ENCODE results near the gene FAM24A.
A peak's percentile ranks its signal among the peaks of the same experiment; 100 is the strongest.
"Not testable (repeated sequence)": the region's sequence is repeated elsewhere in the genome, so short reads cannot be mapped to it uniquely, and the experiment has no call there.

Gene FAM24A, protein sequence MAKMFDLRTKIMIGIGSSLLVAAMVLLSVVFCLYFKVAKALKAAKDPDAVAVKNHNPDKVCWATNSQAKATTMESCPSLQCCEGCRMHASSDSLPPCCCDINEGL

GRCh38 chr10:122910310-122910709 is at the start of gene FAM24A:
Gene FAM24A (plus strand): TSS chr10:122910610. CDS start chr10:122911635, 1,025 bp downstream.
- DNase-seq, result no peak

DNA sequence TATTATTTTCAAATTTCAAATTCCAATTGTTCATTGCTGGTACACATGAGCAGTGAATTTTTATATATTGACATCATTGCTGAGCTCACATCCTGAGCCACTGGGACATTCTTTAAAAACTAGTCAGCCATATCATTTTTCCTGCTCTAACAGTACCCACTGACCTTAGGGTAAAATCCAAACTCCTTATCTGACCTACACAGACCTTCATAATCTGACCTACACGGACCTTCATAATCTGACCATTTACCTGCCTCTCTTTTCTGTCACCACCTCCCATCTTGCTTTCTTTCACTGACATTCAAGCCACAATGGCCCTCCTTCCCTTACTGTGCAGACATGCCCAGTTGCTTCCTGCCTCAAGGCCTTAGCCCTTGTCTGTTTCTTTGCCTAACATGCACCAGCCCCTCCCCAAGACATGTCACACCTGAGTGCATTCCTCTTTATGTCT is 48.7 kb upstream of the FAM24A start:
- no peak for DNase-seq

- no peak for DNase-seq
Observed at GRCh38 chr10:122863216-122864193, 46.9 kb upstream of the FAM24A start.

DNA sequence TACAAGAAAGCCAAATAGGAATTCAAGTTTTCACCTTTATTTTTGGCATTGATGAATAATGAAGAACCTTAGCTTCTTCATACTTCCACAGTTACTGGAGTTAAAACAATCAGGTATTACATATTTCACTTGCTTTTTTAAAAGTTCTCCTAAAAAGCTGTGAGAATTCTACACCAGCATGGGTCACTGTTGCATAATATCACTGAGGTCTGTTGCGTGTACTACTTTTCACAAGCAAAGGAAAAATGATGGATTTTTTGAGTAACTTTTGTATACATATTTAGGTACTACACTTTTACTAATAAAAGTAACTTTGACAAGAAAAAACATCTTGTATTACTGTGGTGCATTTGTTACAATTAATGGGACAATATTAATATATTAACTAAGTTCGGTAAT is 46.2 kb upstream of the FAM24A start:
- no peak for DNase-seq

- no peak for DNase-seq
Observed at GRCh38 chr10:122864901-122865300, 45.5 kb upstream of the FAM24A start.

DNA sequence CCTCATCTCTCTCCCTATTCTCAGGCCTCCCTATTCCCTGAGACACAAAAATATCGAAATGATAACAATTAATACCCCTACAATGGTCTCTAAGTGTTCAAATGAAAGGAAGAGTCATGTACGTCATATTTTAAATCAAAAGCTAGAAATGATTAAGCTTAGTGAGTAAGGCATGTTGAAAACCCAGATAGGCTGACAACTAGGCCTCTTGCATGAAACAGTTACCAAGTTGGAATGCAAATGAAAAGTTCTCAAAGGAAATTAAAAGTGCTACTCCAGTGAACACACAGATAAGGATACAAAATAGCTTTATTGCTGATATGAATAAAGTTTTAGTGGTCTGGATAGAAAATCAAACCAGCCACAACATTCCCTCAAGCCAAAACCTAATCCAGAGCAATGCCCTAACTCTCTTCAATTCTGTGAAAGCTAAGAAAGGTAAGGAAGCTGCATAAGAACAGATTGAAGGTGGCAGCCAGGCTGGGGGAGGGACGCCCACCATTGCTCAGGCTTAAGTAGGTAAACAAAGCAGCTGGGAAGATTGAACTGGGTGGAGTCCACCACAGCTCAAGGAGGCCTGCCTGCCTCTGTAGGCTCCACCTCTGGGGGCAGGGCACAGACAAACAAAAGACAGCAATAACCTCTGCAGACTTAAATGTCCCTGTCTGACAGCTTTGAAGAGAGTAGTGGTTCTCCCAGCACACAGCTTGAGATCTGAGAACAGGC is 43.5 kb upstream of the FAM24A start:
- not testable (repeated sequence) for DNase-seq

DNA sequence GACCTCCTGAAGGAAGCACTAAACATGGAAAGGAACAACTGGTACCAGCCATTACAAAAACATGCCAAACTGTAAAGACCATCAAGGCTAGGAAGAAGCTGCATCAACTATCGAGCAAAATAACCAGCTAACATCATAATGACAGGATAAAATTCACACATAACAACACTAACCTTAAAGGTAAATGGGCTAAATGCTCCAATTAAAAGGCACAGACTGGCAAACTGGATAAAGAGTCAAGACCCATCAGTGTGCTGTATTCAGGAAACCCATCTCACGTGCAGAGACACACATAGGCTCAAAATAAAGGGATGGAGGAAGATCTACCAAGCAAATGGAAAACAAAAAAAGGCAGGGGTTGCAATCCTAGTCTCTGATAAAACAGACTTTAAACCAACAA is 41.6 kb upstream of the FAM24A start:
- not testable (repeated sequence) for DNase-seq

- DNase-seq, result not testable (repeated sequence)
Observed at GRCh38 chr10:122871947-122872346, 38.5 kb upstream of the FAM24A start.

- no peak for DNase-seq
Observed at GRCh38 chr10:122875843-122876466, 34.5 kb upstream of the FAM24A start.

DNA sequence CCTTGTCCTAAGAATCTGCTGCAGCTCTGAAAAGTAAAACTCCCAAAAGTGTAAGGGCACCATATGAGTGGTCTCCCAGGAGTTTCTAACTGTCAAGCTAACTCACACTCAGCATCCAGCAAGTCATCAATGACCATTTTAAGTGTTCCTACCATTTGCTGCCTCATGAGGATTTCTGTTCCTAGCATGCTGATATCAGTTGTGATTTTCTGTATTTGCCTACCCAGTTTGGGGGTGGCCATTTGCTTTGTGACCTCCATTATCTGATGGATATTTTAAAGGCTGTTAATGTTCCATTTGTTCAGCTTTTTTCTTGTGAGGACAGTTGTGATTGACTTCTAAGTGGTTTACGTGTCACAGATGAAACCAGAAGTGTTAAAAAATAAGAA is 33.9 kb upstream of the FAM24A start:
- no peak for DNase-seq

GRCh38 chr10:122877264-122877663 is 33.1 kb upstream of the FAM24A start:
- peak; percentile 27 for DNase-seq

GRCh38 chr10:122878799-122879338 is 31.5 kb upstream of the FAM24A start:
- DNase-seq, result peak; percentile 55

GRCh38 chr10:122879339-122880273 is 30.8 kb upstream of the FAM24A start, which contains the start of gene FAM24B:
Gene FAM24B (minus strand): TSS chr10:122879581. CDS start chr10:122850515, 29,066 bp downstream.
- DNase-seq, result peak; percentile 97

DNA sequence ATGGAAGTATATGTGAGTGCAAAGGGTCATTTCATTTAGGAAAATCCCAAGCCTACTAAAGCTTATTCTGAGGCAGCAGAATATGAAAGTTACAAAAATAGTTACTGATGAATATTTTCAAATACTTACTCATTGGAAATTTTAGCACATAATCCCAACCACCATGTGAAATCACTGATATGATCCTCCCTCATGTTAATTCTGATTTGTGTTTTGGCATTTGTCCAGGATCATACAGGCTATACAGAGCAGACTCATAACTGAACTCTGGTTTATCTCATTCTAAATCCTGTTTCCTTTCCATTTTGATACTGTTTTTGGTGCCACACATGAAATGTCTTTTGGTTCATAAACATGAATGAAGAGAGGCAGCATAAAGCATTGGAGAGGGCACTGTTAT is 27.6 kb upstream of the FAM24A start:
- DNase-seq, result peak; percentile 49

DNA sequence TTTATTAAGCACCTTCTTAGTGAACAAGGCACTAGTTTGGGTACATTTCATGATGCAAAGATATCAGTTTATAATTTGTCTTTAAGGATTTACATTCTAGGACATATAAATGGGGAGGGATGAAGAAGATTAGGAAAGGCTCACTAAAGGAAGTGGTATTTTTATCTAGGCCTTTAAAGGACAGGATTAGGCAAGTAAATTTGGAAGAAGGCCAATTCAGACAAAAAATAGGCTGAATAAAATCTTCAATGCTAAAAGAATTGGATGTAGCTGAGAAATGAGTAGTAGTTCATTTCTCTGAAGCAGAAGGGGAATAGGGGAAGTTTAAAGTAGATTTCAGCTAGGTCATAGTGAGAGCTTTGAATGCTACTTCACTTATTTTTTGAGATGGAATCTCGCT is 26.2 kb upstream of the FAM24A start:
- no peak for DNase-seq

DNA sequence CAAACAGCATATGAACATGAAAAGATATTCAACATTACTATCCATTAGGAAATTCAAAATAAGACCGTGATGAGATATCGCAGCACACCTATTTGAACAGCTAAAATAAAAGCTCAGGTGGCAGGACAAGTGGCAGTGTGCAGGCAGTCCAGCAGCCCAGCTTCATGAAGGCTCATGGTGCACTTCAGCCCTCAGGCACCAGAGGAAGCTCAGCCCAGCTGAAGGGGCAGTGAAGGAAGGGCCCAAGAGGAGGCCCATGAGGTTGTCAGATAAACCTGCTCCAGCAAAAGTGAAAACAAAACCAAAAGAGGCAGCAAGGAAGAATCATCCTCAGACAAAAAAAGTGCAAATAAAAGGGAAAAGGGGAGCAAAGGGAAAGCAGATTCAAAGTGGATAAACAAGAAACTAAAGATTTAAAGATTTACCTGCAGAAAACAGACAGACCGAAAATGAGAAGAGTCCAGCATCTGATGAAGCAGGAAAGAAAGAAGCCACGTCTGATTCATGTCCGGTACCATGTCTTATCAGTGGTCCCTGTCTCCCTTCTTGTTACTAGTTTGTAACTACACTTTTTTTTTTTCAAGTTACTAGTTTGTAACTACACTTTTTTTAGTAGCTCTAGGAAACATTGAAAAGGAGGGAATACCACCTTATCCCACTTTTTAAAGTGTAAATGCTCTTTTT is 16.0 kb upstream of the FAM24A start:
- DNase-seq, result no peak

- DNase-seq, result not testable (repeated sequence)
Observed at GRCh38 chr10:122903861-122904260, 6.5 kb upstream of the FAM24A start.

GRCh38 chr10:122911889-122912484 is 1.6 kb downstream of the FAM24A start:
- peak; percentile 38 for DNase-seq

DNA sequence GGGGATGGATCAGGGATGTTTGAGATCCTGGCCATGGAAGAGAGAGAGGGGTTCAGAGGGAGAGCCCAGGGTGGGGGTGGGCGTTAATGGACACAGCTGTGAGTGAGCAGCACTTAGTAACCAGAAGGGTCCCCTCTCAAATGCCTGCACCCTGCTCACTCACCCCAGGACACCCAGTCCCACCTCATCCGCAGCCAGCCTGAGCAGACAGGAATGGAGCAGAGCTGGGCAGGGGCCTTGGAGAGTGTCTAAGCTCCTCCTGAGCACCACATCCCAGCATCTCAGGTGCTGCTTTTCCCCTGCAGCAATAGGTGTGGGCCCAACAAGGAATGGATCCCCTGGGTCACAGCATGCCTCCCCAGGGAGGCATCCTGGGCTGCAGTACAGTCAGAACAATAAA is 5.3 kb downstream of the FAM24A start:
- DNase-seq, result no peak

DNA sequence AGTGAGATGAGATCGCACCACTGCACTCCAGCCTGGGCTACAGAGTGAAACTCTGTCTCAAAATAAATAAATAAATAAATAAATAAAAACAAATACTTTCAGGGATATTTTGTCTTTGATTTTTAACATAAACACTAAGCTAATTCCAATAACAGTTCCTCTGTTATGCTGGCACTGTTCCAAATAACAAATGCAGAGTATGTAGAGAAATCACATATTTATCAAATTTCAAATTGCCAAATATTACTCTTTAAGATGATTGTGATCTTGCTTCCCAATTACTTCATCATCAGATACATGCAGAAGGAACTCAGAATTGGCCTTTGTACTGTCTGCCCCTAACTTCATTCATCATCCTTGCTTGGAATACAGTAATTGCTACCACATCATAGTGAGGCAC is 19.7 kb downstream of the FAM24A start:
- DNase-seq, result no peak
